Measurements from ENCODE around the gene UBR4.

The UBR4 gene

DNA sequence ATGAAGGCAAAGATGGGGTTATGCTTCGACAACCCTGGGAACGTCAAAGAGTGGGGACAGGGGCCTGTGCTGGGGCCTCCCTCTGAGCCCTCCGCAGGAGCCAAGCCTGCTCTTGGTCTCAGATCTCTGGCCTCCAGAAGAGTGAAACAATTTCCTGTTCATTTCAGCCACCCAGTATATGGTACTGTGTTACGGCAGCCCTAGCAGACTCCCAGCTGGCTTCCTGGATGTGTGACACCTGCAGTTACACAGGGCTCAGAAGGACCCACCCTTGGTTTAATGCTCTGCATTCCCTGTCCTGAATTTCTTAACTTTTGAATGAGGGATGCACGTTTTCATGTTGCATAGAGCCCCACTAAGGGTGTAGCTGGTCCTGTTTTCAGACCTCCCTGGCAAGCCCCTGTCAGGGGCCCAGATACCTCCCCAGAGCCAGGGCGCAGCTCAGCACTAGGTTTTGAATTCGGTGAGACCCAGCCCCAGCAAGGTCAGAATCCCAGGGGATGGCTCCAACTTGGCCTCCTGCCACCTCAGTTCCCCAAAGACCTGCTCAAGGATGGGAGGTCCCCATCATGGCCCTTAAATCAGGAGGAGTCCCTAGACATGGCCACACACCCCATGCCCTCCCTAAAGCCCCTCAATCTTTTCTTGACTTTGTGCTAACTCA, 174.6 kb downstream of the UBR4 start:
- DNase-seq = no peak

DNA sequence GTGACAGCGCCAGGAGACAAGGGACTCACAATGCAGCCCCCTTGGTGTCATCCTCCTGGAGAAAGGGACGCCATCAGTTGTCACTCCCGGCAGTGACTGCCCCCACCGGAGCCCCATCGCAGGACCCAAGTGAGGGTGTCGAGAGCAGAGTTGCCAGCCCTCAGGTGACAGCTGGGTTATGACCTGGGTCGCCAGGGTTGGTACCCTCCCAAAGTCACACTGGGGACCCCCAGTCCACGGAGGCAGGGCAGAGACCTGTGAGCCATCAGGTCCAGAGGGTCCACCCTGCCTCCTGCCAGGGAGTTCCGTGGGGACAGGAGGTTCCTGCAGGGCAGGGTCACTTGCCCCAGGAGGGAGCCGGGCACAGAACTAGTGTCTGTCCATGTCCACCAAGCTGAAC, 175.3 kb downstream of the UBR4 start:
- DNase-seq = no peak

DNA sequence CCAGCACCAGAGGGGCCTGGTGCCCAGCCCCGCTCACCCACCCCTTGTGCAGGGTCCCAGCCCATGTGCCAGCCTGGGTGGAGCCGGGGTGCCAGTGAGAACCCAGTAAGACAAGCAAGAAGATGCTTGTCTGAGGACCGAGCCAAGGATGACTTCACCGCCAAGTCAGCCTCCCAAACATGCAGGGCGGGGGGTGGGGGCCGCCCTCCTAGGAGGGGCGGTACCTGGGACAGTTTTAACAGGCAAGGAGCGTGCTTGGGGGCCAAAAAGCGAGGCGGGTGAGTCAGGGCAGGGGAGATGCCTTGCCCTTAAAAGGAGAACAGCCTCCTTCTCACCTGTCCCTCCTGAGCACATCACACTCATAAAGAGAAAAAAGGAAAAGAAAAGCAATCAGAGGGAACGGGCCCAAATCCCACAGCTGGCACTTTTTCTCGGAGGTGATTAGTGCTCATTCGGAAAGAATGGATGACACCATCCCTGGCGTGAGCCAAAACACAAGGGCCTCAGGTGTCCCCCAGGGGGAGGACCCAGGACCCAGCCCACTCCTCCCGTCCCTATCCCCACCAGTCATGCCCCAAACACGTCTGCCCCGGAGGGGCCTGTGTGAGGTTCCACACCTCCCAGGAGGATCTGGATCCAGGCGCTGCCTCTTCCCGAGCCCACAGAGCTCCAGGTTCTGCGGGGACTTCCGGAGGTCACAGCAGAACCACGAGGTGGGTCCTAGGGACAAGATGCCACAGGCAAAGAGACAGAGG, 176.0 kb downstream of the UBR4 start:
- DNase-seq = no peak

DNA sequence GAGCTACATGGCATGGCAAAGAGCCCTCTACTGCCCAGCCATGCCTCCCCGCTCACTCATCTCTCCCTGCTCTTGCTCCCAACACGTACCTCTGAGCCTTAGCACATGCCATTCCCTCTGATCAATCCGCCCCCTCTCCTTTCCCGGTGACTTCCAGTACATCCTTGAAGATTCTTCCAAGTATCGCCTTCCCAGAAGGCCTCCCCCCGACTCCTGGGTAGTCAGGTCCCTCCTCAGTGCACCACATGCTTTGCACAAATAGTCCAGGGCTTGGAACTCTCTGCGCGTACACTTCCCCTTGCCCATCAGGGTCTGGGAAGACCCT, 176.6 kb downstream of the UBR4 start:
- DNase-seq = no peak

DNA sequence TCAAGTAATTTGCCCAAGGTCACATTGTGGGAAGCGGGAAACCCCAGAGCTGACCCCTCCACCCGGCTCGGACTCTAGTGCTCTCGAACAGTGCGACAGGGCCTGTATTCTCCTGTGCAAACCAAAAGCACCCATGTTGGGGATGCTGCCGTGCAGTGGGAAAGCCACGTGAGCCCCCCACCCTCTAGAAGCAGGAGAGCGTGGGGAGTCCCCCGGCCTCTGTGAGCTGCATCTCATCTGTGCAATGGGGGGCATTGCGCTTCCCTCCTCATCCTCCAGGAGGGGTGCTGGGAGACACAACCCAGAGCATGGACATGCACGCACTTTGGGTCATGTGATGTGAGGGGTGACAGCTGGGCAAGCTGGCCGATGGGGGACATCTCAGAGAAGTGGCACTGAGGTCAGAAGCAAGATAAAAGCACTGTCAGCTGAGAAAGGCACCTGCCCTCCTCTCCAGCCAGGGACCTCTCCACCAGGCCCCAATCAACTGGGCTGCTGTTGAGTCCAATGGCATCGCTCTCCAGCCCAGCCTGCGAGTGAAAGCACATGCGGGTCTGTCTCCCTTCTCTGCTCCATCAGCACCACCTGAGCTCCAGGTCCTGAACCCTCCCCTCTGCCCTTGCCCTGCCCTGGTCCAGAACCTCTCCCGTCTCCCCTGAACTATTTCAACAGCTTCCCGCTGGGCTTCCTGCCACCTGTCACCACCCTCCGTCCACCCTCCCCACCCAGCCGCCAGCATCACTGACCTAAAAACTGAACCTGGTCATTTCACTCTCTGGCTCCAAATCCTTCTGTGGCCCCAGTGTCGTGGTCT, 177.2 kb downstream of the UBR4 start:
- DNase-seq = no peak

DNA sequence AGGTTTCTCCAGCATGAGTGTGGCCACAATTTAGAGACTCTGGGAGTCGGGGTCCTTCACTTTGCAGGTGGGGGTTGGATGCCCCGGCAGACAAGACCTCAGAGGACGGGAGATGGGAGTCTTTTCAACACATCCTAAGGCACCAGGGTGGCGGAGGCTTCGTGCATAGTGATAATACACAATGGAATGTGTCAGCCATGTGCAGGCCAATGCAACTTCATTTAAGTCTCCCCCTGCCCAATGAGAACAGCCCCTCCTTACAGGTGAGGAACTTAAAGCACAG, 177.7 kb downstream of the UBR4 start:
- no peak for DNase-seq

DNA sequence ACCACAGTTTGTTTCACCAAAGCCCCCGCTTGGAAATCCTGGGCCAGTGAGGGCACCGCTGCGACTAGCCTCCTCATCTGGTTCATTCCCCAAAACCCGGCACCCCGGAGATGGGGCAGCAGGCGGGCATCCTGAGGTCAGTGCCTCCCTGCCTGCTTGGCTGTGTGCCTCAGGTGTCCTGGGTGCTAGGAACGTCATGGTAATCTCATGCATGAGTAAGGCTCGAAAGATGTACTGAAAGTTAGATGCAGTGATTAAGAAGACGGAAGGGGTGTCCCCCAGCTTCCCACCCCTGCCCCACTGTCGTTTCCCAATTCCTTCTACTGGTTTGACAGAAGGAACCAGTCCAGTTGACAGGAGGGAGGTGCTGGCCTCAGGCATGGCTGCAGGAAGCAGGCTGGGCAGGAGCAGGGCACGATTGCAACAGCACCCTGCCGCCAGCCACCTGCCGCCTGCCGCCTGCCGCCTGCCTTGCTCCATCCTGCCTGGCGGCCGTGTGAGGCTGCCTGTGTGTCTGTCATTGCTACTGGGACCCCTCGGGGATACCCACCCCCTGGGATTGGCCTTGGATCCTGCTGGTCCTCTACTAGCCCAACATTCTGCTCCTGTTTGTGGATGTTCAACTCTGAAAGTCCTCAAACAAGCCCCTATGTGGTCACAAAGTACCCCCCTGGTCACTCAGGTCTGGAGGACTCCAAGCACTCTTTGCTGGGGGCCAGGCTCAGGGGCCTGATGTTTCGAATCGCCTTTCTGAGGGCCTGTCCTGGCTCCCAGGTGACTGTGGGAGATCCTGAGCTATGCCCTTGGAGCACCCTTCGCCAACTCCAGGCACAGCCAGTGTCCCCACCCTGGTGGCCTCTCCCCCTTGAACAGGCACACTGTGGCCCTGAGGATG, 180.6 kb downstream of the UBR4 start:
- DNase-seq = no peak

DNA sequence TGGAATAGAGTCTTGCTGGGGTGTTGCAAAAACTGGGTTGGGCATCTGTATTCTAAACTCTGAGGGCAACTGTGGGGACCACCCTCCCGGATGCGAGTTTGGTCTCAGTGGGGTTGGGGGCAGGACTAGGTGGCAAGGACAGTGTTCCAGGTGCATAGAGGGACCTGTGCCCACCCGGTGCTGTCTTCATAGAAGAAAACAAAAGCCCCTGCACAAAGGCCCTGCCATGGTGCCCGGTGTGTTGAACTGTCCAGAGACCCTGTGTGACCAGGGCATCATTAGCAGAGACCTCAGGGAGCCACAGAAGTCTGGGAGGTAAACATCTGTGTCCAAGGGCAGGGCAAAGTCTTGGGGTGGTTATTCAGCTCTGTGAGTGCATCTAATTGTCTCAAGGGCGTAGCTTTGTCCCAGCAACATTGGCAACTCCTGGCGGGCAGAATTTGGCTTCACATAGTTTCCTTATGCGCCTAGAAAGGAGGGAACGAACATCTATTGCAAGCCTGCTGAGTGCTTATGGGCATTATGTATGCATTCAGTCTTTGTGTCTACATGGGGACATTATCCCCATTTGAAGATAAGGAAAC, 181.4 kb downstream of the UBR4 start:
- no peak for DNase-seq

DNA sequence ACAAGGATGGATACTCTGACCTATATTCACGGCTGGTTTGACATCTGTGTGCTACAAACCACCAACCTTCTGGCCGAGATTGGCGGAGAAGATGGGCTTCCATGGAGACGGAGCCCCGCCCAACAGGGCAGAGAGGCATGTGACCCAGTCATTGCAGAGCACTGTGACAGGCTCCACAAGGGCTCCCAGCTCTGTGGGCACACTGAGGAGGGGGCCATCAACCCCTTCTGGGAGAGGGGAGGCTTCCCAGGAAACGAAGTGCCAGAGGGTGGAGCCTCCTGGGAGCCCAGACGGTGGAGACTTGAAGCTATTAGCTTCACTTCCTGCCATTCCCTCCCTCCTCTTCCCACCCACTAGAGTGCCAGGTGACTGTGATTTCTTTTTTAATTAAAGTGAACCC, 182.0 kb downstream of the UBR4 start:
- DNase-seq = no peak
